Ovary (tissue), 9 donors: ENCODE measurements around the gene ERAS. TPM values are rescaled to one million over a fixed set of nuclear protein-coding genes. Genes with fewer than 3 reads are reported as not detected.

Experiments used
- DNase-seq, 5 donors: peaks; one replicate each; pipeline ENCODE4 v3.0.0-alpha.2; 2019 to 2020
- H3K27ac ChIP-seq, 2 donors: fragments of 200-600 bp; one replicate each; pipeline versions ENCODE4 v1.5.1 to v1.8.0; 2019 to 2022
- H3K27me3 ChIP-seq: fragments of 200-600 bp; one replicate; pipeline ENCODE4 v1.8.0; 2022
- H3K36me3 ChIP-seq: fragments of 200-600 bp; sonication (generic); one replicate; pipeline ENCODE4 v1.5.1; 2019
- H3K4me1 ChIP-seq: one replicate; pipeline ENCODE4 v1.8.1; 2013; ENCODE audit warnings: mild to moderate bottlenecking, moderate library complexity; ENCODE audit not compliant: insufficient read depth
- H3K4me3 ChIP-seq: fragments of 200-600 bp; sonication (generic); one replicate; pipeline ENCODE4 v1.5.1; 2017
- H3K9me3 ChIP-seq, 2 donors: fragments of 200-600 bp in 1 of 2; sonication (generic) in 1 of 2; one replicate each; pipeline versions ENCODE4 v1.5.1 to v1.8.1; 2013 to 2019; ENCODE audit warnings: mild to moderate bottlenecking in 1 of 2, moderate library complexity in 1 of 2
- EP300 ChIP-seq: sonication (generic); formaldehyde crosslinking; IDR thresholded peaks from one replicate; pipeline ENCODE4 v1.6.1; 2017; ENCODE audit warnings: antibody characterized with exemption
- POLR2A ChIP-seq: fragments of 450-650 bp; IDR thresholded peaks from one replicate; pipeline ENCODE4 v1.6.1; 2017; ENCODE audit warnings: antibody characterized with exemption, mild to moderate bottlenecking, moderate library complexity
- WGBS, 3 donors: extraction: QIAGEN DNeasy Blood & Tissue Kit in 1 of 3; methylation state at CpG; one replicate each; pipeline versions ENCODE4 v1.1.5 to v1.1.7; 2013 to 2017; 5-methylcytosine and 5-hydroxymethylcytosine counted together
- intact Hi-C, 4 donors: fragments of 100-400 bp; cut with DNase I; formaldehyde crosslinking; loops; one replicate each; pipeline versions ENCODE4 v1.11.0 to v1.15.1; 2022 to 2023
- polyA plus RNA-seq, 2 donors: library from polyadenylated mRNA; stranded (reverse); fragments of 200-250 nt in 1 of 2; fragments of 350-450 nt in 1 of 2; fragmentation: Illumina TruSeq in 1 of 2; extraction: RNeasy Lipid Tissue Mini Kit (QIAGEN cat#74804) in 1 of 2; gene quantifications; one replicate each; pipeline ENCODE4 v1.2.3, GENCODE V29; 2013 to 2014
- total RNA-seq, 7 donors: library from RNA; depleted of rRNA in 2 of 7; stranded (reverse); fragments of >200 nt in 2 of 7; fragmentation: NEBNext Ultra II Directional in 3 of 7; extraction: Animal tissue kit (Norgen Biotek cat#: 25700) in 3 of 7; gene quantifications; one replicate each; pipeline versions ENCODE4 v1.1.0 to v1.2.4, GENCODE V29; 2016 to 2023
- TF ChIP-seq, protein P1 (sequence below), 3 donors: fragments of 450-650 bp in 2 of 3; fragments of 200-600 bp in 1 of 3; IDR thresholded peaks; one replicate each; pipeline versions ENCODE4 v1.5.1 to v1.8.0; 2016 to 2022; ENCODE audit warnings: antibody characterized with exemption in 3 of 3, mild to moderate bottlenecking in 1 of 3
- donor health status: DM: no; HTN: no; CAD: no; lungs with moderate emphysema.
- donor health status: DM: no; HTN: no; CAD: no.
- donor health status: Bipolar disorder and iron deficiency.
- donor health status: DM: yes; HTN: yes; CAD: no.
- donor health status: DM: no; HTN: no; CAD: no.
- donor health status: DM: yes; HTN: yes; CAD: no.

Gene ERAS
- total and polyA plus RNA-seq, 9 donors: not detected

DNA sequence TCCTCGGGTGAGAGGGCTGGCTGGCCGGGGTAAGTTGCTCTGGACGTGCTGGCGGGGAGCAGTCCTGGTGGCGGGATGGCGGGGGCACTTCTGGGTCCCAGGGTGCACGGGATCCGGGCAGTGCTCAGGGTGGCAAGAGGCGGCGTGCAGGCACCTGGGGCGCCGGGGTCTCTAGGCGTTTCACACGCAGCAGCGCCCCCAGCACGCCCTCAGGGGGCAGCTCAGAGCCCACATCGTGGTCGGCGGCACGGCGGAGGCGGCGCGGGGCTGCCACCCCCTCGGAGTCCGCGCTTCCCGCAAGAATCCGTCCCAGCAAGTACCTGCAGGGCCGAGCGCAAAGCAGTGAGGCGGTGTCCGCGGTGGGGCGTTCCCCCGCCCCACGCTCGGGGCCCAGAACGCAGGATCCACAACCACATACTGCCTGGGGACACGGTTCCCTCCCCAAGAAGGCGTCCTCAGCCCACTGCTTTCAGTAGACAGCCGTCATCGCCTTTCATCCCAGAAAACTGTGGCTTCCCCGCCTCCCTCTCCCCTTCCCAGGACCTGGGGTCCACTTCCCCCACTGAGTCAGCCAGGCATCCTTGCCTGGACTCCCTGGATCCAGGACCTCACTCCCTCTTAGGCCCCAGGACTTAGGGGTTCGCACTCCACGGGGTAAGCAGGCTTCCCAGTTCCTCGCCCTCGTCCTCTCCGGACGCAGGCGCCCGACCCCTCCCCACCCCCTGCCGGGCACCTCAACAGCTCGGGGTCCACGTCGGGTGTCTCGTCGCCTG is 5.0 kb downstream of the ERAS start:
- Histone ChIP-seq H3K9me3 (no peaks in the 10 kb centered on the region), H3K4me1 (no peaks in the 10 kb centered on the region), H3K27me3 (no peaks in the 10 kb centered on the region), H3K27ac (no peak overlapping the region), H3K36me3 (no peaks in the 10 kb centered on the region), H3K4me3 (no peak overlapping the region)
- no peak for DNase-seq
- TF ChIP-seq EP300 (no peak), POLR2A (no peak)
- TF ChIP-seq, protein P1, sequence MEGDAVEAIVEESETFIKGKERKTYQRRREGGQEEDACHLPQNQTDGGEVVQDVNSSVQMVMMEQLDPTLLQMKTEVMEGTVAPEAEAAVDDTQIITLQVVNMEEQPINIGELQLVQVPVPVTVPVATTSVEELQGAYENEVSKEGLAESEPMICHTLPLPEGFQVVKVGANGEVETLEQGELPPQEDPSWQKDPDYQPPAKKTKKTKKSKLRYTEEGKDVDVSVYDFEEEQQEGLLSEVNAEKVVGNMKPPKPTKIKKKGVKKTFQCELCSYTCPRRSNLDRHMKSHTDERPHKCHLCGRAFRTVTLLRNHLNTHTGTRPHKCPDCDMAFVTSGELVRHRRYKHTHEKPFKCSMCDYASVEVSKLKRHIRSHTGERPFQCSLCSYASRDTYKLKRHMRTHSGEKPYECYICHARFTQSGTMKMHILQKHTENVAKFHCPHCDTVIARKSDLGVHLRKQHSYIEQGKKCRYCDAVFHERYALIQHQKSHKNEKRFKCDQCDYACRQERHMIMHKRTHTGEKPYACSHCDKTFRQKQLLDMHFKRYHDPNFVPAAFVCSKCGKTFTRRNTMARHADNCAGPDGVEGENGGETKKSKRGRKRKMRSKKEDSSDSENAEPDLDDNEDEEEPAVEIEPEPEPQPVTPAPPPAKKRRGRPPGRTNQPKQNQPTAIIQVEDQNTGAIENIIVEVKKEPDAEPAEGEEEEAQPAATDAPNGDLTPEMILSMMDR (IDR thresholded peaks at IDR 0.05): no peak
- 33 to 55% (median 41%) methylated on average over 34 to 58 of the region's 58 CpGs for WGBS, 3 donors
- intact Hi-C loops: no loop called here

DNA sequence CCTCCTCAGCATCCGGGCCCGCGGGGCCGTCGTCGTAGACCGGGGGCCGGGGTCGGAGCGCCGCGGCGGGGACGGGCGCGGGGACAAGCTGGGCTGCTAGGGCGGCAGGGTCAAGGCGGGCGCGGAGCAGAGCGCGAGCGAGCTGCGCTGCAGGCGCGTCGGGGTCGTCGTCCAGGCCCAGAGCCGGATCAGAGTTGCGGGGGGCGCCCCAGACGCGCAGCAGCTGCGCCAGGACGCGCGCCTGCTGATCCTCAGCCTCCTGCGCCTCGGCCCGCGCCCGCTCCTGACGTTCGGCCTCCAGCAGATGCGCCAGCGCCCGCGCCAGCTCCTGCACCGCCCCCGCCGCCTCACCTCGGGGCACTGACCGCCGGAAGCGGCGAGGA is 5.6 kb downstream of the ERAS start:
- Histone ChIP-seq H3K27me3 (no peaks in the 10 kb centered on the region), H3K4me1 (no peaks in the 10 kb centered on the region), H3K4me3 (no peak overlapping the region), H3K36me3 (no peaks in the 10 kb centered on the region), H3K9me3 (no peaks in the 10 kb centered on the region), H3K27ac (no peak overlapping the region)
- DNase-seq: no peak
- TF ChIP-seq POLR2A (no peak), EP300 (no peak)
- TF ChIP-seq, protein P1 (IDR thresholded peaks at IDR 0.05): no peak
- intact Hi-C loops: no loop called here
- WGBS, 3 donors: 23 to 31% (median 27%) methylated on average over 52 to 57 of the region's 57 CpGs

DNA sequence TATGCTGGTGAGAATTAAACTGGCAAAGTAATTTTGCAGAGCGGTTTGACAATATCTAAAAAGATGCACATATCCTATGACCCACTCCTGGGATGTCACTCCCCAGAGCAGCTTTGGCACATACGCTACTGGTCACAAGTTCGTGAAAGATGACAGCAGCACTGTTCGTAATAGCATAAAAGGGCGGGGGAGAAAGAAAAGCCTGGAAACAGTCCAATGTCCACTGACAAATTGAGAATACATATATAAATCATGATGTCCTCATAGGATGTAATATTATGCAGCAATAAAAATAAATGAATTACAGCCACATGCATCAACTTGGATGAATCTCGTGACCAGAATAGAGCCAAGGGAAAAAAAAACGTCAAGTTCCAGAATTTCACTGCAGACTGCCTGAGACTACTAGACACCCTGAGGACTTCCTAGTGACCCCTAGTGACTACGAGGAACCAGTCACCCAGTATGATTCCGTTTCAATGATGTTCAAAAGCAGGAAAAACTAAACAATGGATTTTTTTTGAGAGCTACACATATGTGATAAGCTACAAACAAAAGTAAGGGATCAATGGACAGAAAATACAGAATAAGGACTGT is 7.3 kb downstream of the ERAS start:
- 51 to 53% (median 52%) methylated on average over 9 of the region's 9 CpGs for WGBS, 3 donors
- H3K4me1 ChIP-seq: no peaks in the 10 kb centered on the region
- H3K9me3 ChIP-seq: no peaks in the 10 kb centered on the region
- TF ChIP-seq EP300 (no peak), POLR2A (no peak)
- TF ChIP-seq, protein P1 (IDR thresholded peaks at IDR 0.05): no peak
- no peaks in the 10 kb centered on the region for H3K36me3 ChIP-seq
- no peak for DNase-seq
- no peak overlapping the region for H3K4me3 ChIP-seq
- H3K27me3 ChIP-seq: no peaks in the 10 kb centered on the region
- H3K27ac ChIP-seq: no peak overlapping the region
- intact Hi-C loops: no loop called here

DNA sequence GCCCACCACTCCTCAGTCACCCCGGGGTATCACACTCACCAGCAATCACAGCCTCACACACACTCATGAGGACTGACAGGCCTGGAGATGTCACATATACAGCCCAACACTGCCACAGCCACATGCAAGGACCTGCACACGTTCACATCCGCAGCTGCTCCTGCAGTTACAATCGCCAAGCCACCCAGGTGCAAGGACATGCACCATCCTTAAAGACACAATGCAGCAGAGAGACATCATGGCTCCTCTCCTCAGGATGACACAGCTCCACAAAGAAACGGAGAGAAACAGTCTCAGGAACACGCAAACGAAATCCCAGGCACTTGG is 8.0 kb downstream of the ERAS start:
- H3K27me3 ChIP-seq: no peaks in the 10 kb centered on the region
- no peaks in the 10 kb centered on the region for H3K9me3 ChIP-seq
- no peaks in the 10 kb centered on the region for H3K4me1 ChIP-seq
- intact Hi-C loops: no loop called here
- WGBS, 3 donors: 28 to 47% (median 44%) methylated on average over 7 of the region's 7 CpGs
- no peak overlapping the region for H3K4me3 ChIP-seq
- H3K27ac ChIP-seq: no peak overlapping the region
- H3K36me3 ChIP-seq: no peaks in the 10 kb centered on the region
- TF ChIP-seq EP300: no peak
- no peak for DNase-seq

DNA sequence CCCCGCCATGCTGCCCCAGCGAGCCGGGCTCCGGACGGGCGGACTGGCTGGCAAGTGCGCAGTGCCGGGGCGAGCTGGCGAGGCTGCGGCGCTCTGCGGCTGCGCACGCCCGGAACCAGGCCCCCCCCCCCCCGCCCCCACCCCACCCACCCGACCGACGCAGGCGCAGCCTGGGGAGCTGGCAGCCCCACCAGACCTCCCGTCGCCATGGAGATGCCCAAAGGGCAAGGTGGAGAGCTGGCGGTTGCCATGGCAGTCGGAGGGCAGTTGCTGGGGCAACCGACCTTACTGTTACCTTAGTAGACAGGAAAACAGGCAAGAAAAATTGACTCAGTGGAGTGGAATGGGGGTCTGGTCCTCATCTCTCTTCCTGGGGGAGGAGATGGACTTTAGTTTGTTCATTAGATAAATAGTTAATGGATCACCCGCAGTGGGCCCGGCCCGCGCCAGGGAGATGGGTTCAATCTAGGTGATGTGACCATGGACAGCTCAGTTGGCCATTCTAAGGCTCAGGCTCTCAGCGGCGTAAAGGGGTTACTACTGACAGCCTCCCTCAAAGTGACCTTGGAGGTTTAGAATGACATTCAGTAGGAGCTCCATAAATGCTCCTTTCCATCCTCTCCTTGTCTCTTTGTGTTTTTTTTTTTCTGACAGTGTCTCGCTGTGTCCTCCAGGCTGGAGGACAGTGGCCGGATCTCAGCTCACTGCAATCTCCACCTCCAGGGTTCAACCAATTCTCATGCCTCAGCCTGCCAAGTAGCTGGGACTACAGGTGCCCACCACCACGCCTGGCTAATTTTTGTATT is 9.4 kb downstream of the ERAS start, which contains the start of gene PCSK1N:
Gene PCSK1N (minus strand): TSS at position 87 of the 806 bp plus-strand sequence. CDS start 78 bp downstream, at position 9.
- DNase-seq: no peak
- TF ChIP-seq, protein P1 (IDR thresholded peaks at IDR 0.05): no peak
- TF ChIP-seq EP300 (no peak), POLR2A (no peak)
- no peaks in the 10 kb centered on the region for H3K4me1 ChIP-seq

More for the DNA sequence above, 9.4 kb downstream of the ERAS start, which contains the start of gene PCSK1N:
- intact Hi-C loops: no loop called here
- H3K27ac ChIP-seq: no peak within 1 kb of the TSS
- 31 to 62% (median 33%) methylated on average over 22 to 35 of the region's 35 CpGs for WGBS, 3 donors
- no peaks in the 10 kb centered on the region for H3K27me3 ChIP-seq
- H3K9me3 ChIP-seq: no peaks in the 10 kb centered on the region
- H3K4me3 ChIP-seq: peak within 1 kb of the TSS; percentile 25
- no peaks in the 10 kb centered on the region for H3K36me3 ChIP-seq
